ENCODE measurements around the gene SLC26A11.
"Not testable (repeated sequence)": the region's sequence is repeated elsewhere in the genome, so short reads cannot be mapped to it uniquely, and the experiment has no call there.

GRCh38 chr17:80258296-80258695 lies 38.1 kb downstream of the SLC26A11 start:
- not testable (repeated sequence) for TF ChIP-seq EZH2, CTCF (IDR thresholded peaks at IDR 0.05)
